ENCODE data around the gene HSD11B2. TPM values are rescaled to one million over a fixed set of nuclear protein-coding genes. Genes with fewer than 3 reads are reported as not detected.

The HSD11B2 gene
- total and polyA plus RNA-seq, 8 donors = 1.4 to 11.3 (median 6.3) TPM

DNA sequence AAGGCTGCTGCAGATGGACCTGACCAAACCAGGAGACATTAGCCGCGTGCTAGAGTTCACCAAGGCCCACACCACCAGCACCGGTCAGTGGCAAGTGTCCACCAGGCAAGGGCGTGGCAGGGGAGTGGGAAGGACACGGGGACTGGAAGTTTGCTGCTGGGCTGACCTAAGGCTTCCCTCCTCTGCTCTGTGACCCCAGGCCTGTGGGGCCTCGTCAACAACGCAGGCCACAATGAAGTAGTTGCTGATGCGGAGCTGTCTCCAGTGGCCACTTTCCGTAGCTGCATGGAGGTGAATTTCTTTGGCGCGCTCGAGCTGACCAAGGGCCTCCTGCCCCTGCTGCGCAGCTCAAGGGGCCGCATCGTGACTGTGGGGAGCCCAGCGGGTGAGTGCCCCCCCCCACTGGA, 4.8 kb downstream of the HSD11B2 start:
- FAIRE-seq (no peak), ATAC-seq (no peak), DNase-seq (peak in 1 of 6 donors; percentile 44)
- Histone ChIP-seq H3K9me3 (no peaks in the 10 kb centered on the region), H3K4me3 (no peak overlapping the region), H3K27me3 (no peaks in the 10 kb centered on the region), H3K27ac (no peak overlapping the region), H3K4me1 (peaks cover 0 to 10% (median 7%) of the 10 kb centered on the region in 3 donors), H3K36me3 (peaks cover 0 to 19% (median 0%) of the 10 kb centered on the region in 3 donors)
- 94 to 95% methylated on average over 16 of the region's 16 CpGs for WGBS, 2 donors
- intact Hi-C loops (cut with DNase I) = no loop called here
- TF ChIP-seq CTCF (IDR thresholded peaks at IDR 0.05) = no peak

- Histone ChIP-seq H3K27ac (no peak overlapping the region), H3K36me3 (peaks cover 0 to 19% (median 0%) of the 10 kb centered on the region in 3 donors), H3K9me3 (no peaks in the 10 kb centered on the region), H3K4me3 (no peak overlapping the region), H3K27me3 (no peaks in the 10 kb centered on the region), H3K4me1 (peaks cover 5 to 15% (median 13%) of the 10 kb centered on the region in 3 donors)
- intact Hi-C loops (cut with DNase I) = no loop called here
- WGBS, 2 donors = 94 to 96% methylated on average over 23 of the region's 23 CpGs
- no peak for TF ChIP-seq CTCF (IDR thresholded peaks at IDR 0.05)
- peak in 2 of 6 donors; percentile 18 to 71 for DNase-seq
- ATAC-seq = no peak
- no peak for FAIRE-seq
Measured at GRCh38 chr16:67436640-67437193, 5.8 kb downstream of the HSD11B2 start.

- H3K27me3 ChIP-seq = no peaks in the 10 kb centered on the region
- 83 to 84% methylated on average over 4 of the region's 4 CpGs for WGBS, 2 donors
- TF ChIP-seq CTCF (IDR thresholded peaks at IDR 0.05) = no peak
- H3K27ac ChIP-seq = no peak overlapping the region
- no peak for ATAC-seq
- H3K36me3 ChIP-seq = peaks cover 0 to 19% (median 0%) of the 10 kb centered on the region in 3 donors
- H3K9me3 ChIP-seq = no peaks in the 10 kb centered on the region
- no peak for DNase-seq
- H3K4me1 ChIP-seq = peaks cover 13 to 16% (median 14%) of the 10 kb centered on the region in 3 donors
- no peak for FAIRE-seq
- no peak overlapping the region for H3K4me3 ChIP-seq
- intact Hi-C loops (cut with DNase I) = no loop called here
Measured at GRCh38 chr16:67437513-67437912, 6.6 kb downstream of the HSD11B2 start.

DNA sequence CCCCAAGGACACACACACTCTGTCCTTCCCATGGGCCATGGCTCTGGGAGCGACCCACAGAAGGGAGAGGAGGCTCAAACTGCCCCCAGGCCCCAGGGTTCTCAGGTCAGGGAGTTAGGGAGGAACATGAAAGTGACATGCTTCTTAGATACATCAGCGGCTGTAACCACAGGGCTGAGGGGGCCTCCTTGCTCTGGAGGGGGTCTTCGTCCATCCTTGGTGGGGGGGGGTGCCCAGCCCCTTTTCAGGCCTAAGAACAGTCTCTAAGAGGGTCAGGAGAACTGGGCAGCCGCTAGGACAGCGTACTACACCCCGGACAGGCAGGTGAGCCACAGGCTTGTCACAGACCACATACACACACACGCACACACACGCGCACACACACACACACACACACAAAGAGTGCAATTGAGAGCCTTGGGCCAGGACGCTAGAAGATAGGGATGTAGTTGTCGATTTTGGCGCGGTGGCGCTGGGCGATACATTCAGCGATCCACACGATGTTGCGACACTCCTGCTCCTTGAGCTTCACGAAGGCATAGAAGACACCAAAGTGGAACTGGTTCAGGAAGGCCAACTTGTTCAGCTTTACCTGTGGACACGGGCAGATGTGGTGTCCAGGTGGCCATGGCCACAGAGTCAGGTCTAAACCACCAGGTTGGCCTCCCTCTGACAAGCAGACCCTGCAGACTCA, 7.3 kb downstream of the HSD11B2 start:
- Histone ChIP-seq H3K27ac (no peak overlapping the region), H3K9me3 (no peaks in the 10 kb centered on the region), H3K27me3 (no peaks in the 10 kb centered on the region), H3K4me1 (peaks cover 19 to 20% (median 19%) of the 10 kb centered on the region in 3 donors), H3K4me3 (no peak overlapping the region), H3K36me3 (peaks cover 0 to 19% (median 0%) of the 10 kb centered on the region in 3 donors)
- DNase-seq (peak in 1 of 6 donors; percentile 43), FAIRE-seq (no peak), ATAC-seq (no peak)
- intact Hi-C loops (cut with DNase I) = no loop called here
- WGBS, 2 donors = 91 to 95% methylated on average over 20 of the region's 20 CpGs
- no peak for TF ChIP-seq CTCF (IDR thresholded peaks at IDR 0.05)
